Endothelial cell (in vitro differentiated cells): ENCODE measurements around the gene SPHK2. TPM values are rescaled to one million over a fixed set of nuclear protein-coding genes. Genes with fewer than 3 reads are reported as not detected.

Experiments
- DNase-seq: peaks from one replicate; pipeline ENCODE4 v3.0.0; 2021; ENCODE audit warnings: low spot score
- H3K27ac Mint-ChIP-seq: one replicate; pipeline ENCODE4 v1.8.0; 2021; ENCODE audit warnings: mixed read lengths, inconsistent platforms; ENCODE audit not compliant: unreplicated experiment
- H3K27me3 Mint-ChIP-seq: one replicate; pipeline ENCODE4 v1.8.0; 2021; ENCODE audit warnings: mild to moderate bottlenecking, moderate library complexity, mixed read lengths, inconsistent platforms; ENCODE audit not compliant: unreplicated experiment
- H3K36me3 Mint-ChIP-seq: one replicate; pipeline ENCODE4 v1.8.0; 2021; ENCODE audit warnings: mild to moderate bottlenecking, low read depth, mixed read lengths, inconsistent platforms; ENCODE audit not compliant: unreplicated experiment
- H3K4me1 Mint-ChIP-seq: one replicate; pipeline ENCODE4 v1.8.0; 2021; ENCODE audit warnings: mild to moderate bottlenecking, mixed read lengths, inconsistent platforms; ENCODE audit not compliant: unreplicated experiment
- H3K4me3 Mint-ChIP-seq: one replicate; pipeline ENCODE4 v1.8.0; 2021; ENCODE audit warnings: mild to moderate bottlenecking, mixed read lengths, inconsistent platforms; ENCODE audit not compliant: unreplicated experiment
- H3K9me3 Mint-ChIP-seq: one replicate; pipeline ENCODE4 v1.8.0; 2021; ENCODE audit warnings: mixed read lengths, inconsistent platforms; ENCODE audit not compliant: unreplicated experiment
- total RNA-seq: library from RNA; stranded (reverse); fragmentation: NEBNext Ultra II Directional; extraction: Animal tissue kit (Norgen Biotek cat#: 25700); gene quantifications from one replicate; pipeline ENCODE4 v1.2.1, GENCODE V29; 2021; ENCODE audit not compliant: unreplicated experiment
- TF ChIP-seq, protein P1 (sequence below): fragments of 200-600 bp; sonication (generic); IDR thresholded peaks from one replicate; pipeline ENCODE4 v1.5.0; 2021; ENCODE audit warnings: antibody characterized with exemption; ENCODE audit not compliant: unreplicated experiment

SPHK2 gene
- total RNA-seq, 1 donor from 2014 or later: 24.7 TPM

DNA sequence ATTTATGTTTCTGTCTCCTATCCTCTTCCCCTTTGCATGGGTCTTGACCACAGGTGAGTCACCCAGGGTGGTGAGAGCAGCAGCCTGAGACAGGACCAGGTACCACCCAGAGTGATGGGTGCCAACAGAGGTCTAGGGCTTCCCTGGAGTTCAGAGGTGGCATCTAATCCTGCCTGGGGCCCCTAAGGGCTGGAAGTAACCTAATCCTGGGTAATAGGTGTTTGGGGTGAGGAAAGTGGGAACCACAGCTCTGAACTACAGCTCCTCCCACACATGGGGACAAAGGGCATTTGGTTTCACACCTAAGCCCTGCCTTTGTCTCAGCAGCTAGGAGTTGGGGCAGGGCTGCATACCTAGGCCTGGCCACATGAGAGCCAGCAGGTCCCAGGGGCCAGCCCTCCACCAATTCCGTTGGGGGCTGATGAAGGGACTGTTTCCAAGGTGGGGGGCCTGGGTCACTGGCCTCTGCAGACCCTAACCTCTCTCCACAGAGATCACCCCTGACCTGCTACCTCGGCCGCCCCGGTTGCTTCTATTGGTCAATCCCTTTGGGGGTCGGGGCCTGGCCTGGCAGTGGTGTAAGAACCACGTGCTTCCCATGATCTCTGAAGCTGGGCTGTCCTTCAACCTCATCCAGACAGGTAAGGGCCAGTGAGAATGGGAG, 8.0 kb downstream of the SPHK2 start:
- DNase-seq: no peak

DNA sequence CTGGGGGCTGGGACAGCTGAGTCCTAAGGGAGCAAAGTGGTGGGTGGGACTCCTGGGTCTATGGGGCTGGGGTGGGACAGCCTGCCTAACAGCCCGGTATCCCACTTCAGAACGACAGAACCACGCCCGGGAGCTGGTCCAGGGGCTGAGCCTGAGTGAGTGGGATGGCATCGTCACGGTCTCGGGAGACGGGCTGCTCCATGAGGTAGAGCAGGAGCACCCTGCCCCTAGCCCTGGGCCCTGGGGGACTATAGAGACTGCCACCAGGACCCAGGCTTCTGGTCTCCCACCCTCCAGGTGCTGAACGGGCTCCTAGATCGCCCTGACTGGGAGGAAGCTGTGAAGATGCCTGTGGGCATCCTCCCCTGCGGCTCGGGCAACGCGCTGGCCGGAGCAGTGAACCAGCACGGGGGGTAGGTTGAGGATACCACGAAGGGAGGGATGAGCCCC, 8.6 kb downstream of the SPHK2 start:
- H3K4me3 Mint-ChIP-seq: no peak overlapping the region
- no peak for DNase-seq
- H3K36me3 Mint-ChIP-seq: peaks cover 10% of the 10 kb centered on the region
- H3K4me1 Mint-ChIP-seq: peaks cover 15% of the 10 kb centered on the region
- H3K9me3 Mint-ChIP-seq: no peaks in the 10 kb centered on the region
- TF ChIP-seq, protein P1, sequence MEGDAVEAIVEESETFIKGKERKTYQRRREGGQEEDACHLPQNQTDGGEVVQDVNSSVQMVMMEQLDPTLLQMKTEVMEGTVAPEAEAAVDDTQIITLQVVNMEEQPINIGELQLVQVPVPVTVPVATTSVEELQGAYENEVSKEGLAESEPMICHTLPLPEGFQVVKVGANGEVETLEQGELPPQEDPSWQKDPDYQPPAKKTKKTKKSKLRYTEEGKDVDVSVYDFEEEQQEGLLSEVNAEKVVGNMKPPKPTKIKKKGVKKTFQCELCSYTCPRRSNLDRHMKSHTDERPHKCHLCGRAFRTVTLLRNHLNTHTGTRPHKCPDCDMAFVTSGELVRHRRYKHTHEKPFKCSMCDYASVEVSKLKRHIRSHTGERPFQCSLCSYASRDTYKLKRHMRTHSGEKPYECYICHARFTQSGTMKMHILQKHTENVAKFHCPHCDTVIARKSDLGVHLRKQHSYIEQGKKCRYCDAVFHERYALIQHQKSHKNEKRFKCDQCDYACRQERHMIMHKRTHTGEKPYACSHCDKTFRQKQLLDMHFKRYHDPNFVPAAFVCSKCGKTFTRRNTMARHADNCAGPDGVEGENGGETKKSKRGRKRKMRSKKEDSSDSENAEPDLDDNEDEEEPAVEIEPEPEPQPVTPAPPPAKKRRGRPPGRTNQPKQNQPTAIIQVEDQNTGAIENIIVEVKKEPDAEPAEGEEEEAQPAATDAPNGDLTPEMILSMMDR: no peak
- H3K27ac Mint-ChIP-seq: no peak overlapping the region
- H3K27me3 Mint-ChIP-seq: peaks cover 21% of the 10 kb centered on the region

More for the DNA sequence above, 8.0 kb downstream of the SPHK2 start:
- Mint-ChIP-seq H3K27ac (no peak overlapping the region), H3K27me3 (peaks cover 18% of the 10 kb centered on the region), H3K4me3 (no peak overlapping the region), H3K4me1 (peaks cover 15% of the 10 kb centered on the region), H3K36me3 (peaks cover 12% of the 10 kb centered on the region), H3K9me3 (no peaks in the 10 kb centered on the region)
- TF ChIP-seq, protein P1: no peak

DNA sequence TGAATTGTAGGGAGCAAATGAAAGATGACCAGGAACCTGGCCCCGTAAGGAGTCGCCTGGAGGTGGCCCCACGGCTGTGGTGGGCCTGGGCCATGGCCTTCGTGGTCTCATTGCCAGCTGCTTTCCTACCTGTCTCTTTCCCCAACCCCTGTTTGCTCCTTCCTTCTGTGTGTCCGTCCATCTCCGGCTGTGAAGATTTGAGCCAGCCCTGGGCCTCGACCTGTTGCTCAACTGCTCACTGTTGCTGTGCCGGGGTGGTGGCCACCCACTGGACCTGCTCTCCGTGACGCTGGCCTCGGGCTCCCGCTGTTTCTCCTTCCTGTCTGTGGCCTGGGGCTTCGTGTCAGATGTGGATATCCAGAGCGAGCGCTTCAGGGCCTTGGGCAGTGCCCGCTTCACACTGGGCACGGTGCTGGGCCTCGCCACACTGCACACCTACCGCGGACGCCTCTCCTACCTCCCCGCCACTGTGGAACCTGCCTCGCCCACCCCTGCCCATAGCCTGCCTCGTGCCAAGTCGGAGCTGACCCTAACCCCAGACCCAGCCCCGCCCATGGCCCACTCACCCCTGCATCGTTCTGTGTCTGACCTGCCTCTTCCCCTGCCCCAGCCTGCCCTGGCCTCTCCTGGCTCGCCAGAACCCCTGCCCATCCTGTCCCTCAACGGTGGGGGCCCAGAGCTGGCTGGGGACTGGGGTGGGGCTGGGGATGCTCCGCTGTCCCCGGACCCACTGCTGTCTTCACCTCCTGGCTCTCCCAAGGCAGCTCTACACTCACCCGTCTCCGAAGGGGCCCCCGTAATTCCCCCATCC, 9.4 kb downstream of the SPHK2 start:
- Mint-ChIP-seq H3K4me1 (peaks cover 10% of the 10 kb centered on the region), H3K36me3 (peaks cover 4% of the 10 kb centered on the region), H3K27ac (no peak overlapping the region), H3K9me3 (no peaks in the 10 kb centered on the region), H3K27me3 (peaks cover 20% of the 10 kb centered on the region), H3K4me3 (no peak overlapping the region)
- DNase-seq: no peak
- TF ChIP-seq, protein P1: no peak

DNA sequence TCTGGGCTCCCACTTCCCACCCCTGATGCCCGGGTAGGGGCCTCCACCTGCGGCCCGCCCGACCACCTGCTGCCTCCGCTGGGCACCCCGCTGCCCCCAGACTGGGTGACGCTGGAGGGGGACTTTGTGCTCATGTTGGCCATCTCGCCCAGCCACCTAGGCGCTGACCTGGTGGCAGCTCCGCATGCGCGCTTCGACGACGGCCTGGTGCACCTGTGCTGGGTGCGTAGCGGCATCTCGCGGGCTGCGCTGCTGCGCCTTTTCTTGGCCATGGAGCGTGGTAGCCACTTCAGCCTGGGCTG, 9.9 kb downstream of the SPHK2 start:
- H3K36me3 Mint-ChIP-seq: peaks cover 3% of the 10 kb centered on the region
- no peak overlapping the region for H3K4me3 Mint-ChIP-seq
- no peaks in the 10 kb centered on the region for H3K9me3 Mint-ChIP-seq
- no peak overlapping the region for H3K27ac Mint-ChIP-seq
- TF ChIP-seq, protein P1: no peak
- peaks cover 23% of the 10 kb centered on the region for H3K27me3 Mint-ChIP-seq
- DNase-seq: no peak
- peaks cover 10% of the 10 kb centered on the region for H3K4me1 Mint-ChIP-seq
